ENCODE results near the gene GZMM.

Gene GZMM

DNA sequence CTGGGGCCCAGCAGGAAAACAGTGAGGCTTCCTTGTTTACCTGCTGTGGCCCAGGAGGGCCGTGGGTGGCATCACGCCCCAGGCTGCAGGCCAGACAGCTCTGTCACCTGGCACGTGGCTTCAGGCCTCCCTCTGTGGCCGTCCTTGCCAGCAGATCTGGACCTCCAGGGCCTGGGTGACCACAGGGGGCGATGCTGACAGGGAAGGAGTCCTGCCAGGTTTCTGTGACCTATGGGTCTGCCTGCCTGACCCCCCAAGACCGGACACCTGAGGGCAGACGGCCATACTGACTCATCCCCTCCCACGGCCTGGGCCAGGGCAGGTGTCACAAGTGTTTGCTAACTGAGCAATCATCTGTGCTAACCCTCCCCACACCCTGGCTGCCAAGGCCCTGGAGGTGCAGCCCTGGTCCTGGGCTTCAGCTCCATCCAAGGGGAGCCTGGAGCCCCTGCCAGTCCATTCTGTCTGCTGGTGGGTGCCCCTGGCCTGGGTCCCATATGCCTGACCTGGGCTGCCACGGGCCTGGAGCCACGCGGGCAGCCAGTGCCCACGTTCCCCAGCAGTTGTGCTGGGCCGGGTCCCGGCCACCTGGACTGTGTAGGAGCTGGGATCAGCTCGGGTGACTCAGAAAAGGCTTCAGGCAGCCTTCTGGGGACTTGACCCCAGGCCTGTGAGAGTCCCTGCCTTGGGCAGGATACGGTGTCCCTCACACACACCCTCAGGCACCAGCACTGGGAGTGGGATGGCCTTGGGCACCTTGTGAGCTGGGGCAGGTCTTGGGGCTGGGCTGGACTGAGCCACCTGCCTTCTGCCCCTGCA, 8.6 kb upstream of the GZMM start:
- DNase-seq: peak; percentile 41

DNA sequence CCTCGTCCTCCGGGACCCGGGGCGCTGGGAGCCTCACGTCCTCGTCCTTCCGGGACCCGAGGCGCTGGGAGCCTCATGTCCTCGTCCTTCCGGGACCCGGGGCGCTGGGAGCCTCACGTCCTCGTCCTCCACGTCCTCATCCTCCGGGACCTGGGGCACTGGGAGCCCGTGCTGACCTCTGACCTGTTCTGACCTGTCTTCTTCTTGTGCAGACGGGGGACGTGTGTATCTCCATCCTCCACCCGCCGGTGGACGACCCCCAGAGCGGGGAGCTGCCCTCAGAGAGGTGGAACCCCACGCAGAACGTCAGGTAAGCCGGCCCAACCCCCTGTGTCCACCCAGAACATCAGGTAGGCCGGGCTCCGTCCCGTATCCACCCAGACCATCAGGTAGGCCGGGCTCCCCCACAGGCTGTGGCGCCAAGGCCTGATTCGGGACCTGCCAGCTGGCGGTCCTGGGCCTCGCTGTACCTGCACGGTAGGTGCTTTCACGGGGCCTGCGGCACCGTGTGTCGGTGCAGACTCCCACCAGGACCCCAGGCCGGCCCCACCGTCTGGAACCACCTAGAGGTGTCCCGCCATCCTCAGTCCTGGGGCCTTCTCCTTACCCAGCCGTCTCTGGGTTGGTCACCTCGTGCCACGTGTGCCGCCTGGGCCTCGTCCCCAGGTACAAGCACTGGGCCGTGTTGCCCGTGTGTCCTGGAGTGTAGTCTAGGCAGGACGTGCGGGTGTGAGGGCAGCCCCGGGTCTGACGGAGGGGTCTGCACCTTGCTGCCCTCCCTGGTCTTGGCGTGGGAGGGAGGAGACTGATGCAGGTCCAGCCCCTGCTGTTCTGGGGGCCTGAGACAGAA, 7.6 kb upstream of the GZMM start:
- no peak for DNase-seq

DNA sequence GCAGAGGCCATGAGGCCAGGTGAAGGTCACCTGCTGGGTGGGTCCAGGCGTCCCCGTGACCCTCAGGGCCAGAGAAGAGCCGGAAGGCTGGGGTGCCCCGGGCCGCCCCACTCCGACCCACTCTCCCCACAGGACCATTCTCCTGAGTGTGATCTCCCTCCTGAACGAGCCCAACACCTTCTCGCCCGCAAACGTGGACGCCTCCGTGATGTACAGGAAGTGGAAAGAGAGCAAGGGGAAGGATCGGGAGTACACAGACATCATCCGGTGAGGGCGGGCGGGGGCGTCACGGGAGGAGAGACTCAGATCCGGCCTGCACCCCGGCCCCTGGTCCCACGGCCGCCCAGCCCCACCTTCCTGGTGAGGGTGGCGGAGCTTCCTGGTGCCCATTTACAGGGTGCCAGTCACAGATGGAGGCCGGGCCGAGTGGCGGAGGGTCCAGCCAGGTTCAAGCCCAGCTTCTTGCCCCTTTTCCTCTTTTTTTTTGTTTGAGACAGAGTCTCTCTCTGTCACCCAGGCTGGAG, 6.9 kb upstream of the GZMM start:
- no peak for DNase-seq

DNA sequence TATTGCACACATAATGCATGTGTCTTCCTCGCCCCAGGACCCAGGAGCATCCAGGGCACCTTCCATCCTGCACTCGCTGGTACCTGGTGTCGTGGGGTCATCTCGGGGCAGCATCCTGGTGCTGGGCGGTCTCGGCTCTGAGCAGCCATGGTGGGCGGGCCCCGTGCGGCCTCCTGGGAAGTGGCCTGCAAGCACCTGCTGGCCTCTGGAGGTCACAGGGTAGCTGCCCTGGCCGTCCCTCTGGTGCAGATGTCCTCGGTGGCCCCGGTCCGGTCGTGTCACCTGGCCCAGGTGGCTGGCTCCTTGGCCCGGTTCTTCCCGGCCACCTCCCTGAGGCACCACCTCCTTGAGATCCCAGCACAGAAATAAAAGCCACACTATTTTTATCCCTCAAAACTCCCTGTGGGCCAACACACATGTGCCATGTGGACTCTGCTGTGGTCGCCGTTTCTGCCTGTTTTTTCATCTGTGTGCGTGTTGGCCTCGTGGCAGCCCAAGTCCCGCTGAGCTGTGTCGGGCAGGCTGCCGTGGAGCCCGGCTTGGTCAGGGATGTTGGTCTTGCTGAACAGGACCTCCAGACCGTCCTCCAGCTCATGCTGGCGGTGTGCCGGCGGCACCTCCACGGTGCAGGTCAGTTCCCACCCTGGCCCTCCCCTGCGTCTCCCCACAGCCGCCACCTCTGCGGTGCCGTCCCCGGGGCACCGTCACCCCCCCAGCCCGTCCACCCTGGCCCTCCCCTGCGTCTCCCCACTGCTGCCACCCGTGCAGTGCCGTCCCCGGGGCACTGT, 5.0 kb upstream of the GZMM start:
- DNase-seq: no peak

DNA sequence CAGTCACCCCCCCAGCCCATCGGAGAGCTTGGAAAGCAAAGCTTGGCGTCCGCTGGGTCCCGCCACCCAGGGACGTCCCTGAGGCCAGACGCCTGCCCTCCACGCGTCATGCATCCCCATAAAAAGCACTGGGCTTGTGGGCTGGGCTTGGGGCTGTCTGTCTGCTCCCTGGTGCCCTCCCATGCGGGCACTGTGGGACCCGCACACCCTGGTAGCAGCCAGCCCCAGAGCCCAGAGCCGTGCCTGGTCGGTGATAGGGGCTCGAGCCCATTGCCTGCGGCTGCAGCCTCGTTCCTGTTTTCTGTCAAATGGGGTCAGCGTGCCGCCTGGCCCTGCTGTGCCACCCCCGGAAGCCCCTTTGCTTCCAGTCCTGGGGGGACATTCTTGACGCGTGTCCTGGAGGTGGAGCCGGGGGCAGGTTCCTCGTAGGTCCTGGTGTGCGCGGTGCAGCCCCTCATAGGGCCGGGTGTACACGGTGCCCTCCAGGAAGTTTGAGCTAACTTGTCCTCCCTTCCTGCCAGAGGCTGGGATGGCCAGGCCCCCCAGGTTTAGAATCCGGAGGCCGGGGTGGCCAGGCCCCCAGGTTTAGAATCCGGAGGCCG, 4.3 kb upstream of the GZMM start:
- DNase-seq: no peak

DNA sequence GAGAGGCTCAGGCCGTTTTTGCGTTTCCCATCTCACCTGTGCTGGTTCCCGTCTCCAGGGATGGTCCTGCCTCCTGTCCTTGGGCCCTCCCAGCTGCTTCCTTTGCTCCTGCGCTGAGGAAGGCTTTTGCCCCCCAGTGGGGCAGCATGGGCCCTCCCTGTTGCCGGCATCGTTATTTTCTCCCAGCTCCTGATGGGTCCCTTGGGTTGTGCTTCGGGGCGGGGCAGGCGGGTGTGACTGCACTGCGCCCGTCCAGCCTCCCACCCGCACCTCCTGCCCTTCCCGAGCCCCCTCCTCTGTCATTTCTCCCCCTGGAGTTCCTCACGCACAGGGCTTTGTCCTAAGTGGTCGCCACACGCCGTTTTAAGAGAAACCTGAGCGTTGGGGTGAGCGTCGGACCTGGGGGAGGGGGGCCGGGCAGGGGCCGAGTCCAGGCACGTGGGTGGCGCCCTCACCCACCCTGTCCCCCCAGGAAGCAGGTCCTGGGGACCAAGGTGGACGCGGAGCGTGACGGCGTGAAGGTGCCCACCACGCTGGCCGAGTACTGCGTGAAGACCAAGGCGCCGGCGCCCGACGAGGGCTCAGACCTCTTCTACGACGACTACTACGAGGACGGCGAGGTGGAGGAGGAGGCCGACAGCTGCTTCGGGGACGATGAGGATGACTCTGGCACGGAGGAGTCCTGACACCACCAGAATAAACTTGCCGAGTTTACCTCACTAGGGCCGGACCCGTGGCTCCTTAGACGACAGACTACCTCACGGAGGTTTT, 2.8 kb upstream of the GZMM start:
- no peak for DNase-seq

DNA sequence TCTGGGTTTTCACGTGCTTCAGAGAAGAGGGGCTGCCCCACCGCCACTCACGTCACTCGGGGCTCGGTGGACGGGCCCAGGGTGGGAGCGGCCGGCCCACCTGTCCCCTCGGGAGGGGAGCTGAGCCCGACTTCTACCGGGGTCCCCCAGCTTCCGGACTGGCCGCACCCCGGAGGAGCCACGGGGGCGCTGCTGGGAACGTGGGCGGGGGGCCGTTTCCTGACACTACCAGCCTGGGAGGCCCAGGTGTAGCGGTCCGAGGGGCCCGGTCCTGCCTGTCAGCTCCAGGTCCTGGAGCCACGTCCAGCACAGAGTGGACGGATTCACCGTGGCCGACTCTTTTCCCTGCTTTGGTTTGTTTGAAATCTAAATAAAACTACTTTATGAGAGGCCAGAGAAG, 2.2 kb upstream of the GZMM start:
- DNase-seq: no peak

DNA sequence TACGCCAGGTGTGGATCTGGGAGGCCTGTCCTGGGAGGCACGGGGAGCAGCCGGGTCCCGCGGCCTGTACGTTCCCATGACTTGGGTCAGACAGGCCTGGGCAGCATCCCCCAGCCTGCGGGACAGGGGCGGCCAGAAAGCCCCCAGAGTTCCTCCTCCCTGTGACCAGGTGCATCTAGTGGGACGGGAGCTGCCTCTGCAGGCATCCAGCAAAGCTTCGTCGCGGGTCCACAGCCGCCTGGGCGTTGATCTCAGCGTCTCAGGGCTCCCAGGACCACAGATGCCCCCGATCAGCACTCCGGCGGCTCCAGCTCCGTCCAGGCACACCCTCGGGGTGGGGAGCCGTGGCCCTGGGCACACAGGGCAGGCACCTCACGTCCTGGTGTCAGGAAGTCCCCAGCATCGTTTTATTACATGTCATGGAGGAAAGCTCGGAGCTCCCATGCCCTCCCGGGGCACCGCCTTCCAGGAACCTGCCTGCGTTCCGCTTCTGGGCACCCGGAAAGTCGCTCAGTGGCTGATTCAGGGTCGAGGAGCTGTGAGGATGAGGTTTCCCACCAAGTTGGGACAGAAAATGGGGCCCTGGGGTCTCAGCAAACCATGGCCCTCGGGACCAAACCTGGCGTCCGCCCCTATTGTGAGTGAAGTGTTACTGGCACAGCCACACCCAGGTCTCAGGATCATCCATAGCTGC, 1.5 kb upstream of the GZMM start:
- DNase-seq: no peak

DNA sequence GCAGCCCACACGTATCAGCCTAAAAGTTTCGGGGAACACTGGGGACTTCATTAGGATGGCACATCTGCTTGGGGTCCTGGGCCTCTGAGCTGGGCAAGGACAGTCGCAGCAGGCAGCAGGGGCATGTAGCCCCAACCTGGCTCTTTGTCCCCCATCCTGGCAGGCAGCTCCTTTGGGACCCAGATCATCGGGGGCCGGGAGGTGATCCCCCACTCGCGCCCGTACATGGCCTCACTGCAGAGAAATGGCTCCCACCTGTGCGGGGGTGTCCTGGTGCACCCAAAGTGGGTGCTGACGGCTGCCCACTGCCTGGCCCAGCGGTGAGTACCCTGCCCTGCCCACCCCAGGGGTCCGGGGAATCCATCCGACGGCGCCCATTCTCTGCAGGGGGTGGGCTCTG, 3.3 kb downstream of the GZMM start:
- DNase-seq: no peak

DNA sequence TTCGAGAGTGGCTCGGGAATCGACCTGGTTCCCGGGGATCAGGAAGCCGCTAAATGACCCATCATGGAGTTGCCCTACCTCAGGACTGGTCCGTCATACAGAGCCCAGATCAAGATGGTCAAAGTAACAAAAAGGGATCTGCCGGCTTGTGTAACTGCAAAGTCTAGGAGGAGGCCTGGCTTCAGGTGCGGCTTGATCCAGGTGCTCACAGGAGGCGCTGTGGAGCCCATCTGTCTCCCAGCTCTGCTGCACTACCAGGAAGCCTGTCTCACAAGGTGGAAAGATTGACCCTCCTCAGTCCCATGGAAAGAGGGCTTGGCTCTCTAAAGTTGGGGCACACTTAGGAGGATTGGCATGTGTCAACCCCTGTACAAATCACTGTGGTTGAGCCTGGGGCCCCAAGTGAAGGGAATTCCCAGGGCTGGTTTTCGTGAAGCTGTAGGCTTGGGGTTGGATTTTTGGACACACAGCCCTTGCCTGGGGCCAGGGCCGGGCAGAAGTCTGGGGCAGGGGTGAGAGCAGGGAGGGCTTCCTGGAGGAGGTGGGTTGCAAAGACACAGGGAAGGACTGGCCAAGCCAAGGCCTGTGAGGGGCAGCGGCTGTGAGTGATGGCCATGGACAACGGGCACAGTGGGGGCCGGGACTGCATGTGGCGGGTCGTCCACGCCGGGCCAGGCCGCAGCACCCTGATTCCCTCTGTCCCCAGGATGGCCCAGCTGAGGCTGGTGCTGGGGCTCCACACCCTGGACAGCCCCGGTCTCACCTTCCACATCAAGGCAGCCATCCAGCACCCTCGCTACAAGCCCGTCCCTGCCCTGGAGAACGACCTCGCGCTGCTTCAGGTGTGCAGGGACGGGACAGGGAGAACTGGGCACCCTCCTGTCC, 4.2 kb downstream of the GZMM start:
- no peak for DNase-seq

DNA sequence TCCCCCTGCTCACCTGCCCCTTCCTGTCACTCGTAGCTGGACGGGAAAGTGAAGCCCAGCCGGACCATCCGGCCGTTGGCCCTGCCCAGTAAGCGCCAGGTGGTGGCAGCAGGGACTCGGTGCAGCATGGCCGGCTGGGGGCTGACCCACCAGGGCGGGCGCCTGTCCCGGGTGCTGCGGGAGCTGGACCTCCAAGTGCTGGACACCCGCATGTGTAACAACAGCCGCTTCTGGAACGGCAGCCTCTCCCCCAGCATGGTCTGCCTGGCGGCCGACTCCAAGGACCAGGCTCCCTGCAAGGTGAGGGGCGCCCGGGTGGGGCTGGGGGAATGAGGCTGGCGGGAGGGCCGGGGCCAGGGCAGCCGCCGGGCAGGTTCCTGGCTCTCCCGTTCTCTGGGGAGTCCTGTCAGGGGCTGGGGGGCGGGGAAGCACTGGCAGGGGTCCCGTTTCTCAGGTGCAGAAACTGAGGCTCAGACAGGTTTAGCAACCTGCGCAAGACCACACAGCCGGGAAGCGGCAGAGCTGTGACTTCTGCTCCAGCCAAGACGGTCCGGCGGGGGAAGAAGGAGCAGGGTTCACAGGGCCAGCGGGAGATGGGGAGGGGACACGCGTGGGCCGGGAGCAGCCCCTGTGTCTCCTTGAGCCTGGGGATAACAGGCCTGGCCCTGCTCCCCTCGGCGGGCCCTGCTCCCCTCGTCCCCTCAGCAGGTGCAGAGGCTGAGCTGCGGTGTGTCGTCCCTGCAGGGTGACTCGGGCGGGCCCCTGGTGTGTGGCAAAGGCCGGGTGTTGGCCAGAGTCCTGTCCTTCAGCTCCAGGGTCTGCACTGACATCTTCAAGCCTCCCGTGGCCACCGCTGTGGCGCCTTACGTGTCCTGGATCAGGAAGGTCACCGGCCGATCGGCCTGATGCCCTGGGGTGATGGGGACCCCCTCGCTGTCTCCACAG, 5.3 kb downstream of the GZMM start:
- DNase-seq: no peak

DNA sequence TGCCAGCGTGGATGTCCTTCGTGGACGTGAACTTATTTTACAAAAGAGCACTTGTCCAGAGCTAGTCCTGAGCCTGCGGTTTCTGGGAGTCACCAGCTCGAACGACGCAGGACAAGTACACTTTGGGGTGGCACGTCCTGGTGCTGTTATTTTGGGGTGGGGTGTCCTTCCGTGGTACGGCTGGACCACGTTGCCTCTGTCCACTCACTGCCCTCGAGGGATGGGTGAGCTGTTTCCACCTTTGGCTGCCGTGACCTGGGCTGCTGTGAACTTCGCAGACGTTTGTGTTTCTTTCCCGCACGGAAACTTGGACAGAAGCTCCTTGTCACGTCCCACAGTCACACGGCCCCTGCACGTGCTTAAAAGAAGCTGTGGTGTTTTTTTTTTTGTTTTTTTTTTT, 11.0 kb downstream of the GZMM start:
- no peak for DNase-seq

DNA sequence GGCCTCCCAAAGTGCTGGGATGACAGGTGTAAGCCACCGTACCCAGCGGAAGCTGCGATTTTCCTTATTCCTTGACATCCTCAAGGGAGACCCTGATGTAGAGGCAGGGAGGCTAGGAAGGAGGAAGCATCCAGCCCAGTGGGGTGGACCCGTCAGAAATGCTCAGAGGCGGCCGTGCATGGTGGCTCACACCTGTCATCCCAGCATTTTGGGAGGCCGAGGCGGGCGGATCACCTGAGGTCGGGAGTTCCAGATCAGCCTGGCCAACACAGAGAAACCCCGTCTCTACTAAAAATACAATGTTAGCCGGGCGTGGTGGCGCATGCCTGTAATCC, 11.6 kb downstream of the GZMM start:
- DNase-seq: no peak

DNA sequence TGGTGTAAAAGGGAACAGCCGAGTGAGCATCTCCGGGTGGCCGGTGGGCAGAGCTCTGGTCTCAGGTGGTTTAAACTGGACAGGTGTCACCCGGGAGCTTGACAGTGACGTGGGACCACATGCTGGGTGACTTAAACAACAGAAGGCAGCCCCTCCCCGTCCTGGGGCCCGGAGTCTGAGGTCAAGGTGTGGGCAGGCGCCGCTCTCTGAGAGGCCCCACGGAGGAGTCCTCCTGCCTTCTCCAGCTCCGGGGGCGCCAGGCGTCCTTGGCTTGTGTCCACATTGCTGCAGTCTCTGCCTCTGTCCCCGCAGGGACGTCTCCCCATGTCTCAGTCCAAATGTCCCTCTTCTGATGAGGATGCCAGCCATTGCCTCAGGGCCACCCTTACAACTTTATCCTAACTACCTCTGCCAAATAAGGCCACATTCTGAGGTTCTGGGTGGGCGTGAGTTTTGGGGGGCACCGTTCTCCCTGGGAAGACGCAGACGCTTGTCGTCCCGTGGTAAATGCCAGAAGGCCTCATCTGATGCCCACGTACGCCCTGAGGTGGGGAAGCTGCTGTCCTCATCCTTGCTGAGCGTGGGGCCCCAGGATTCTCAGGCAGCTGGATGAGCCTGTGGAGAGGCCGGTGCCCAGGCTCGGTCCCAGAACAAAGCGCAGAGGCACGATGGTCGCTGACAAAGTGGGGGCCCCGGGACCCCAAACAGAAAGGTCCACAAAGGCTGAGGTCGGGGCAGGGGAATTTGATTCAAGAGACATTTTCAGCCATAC, 12.9 kb downstream of the GZMM start:
- no peak for DNase-seq

DNA sequence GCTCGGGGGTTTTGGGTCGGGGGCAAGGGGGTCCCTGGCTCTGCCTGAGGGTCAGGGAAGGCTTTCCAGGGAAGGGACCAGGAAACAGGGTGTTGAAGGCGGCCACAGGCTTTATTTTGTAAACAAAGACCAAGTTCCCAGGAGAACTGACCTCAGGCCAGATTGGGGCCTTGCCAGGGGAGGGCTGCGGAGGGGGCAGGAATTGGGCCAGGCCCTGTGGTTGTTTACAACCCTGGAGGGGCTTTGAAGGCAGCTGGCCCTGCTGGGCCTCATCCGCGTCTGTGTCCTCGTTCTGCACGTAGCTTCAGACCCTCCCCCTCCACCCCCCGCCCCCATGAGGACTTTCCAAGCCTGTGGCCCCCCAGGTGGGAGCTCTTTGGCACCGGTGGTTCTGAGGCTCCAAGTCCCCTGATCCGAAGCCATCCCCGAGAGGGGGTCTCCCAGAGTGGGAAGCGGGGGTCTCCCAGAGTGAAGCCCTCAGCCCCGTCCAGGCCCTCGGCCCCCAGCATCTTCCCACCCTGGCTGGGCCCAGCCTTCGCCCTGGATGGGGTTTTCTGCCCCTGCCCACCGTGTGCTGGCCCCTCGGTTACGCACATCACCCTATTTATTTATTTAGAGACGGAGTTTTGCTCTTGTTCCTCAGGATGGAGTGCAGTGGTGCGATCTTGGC, 15.1 kb downstream of the GZMM start:
- no peak for DNase-seq

DNA sequence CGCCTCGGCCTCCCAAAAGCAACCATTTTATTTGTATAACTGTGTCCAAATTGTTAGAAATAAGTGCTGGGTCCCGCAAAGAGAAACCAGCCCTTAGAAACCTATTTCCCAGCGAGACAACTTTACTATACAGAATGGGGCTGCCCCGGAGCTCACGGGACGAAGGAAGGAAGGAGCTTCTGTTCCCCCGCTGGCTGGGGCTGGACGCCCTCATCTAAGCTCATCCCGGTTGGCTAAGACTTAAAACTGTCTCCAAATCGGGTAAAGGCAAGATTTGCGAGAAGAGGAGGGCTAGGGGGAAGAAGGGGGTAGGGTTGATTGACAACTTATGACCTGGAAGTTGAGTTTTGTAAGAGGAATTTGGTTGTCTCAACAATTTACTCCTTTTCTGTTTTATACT, 16.3 kb downstream of the GZMM start:
- no peak for DNase-seq

DNA sequence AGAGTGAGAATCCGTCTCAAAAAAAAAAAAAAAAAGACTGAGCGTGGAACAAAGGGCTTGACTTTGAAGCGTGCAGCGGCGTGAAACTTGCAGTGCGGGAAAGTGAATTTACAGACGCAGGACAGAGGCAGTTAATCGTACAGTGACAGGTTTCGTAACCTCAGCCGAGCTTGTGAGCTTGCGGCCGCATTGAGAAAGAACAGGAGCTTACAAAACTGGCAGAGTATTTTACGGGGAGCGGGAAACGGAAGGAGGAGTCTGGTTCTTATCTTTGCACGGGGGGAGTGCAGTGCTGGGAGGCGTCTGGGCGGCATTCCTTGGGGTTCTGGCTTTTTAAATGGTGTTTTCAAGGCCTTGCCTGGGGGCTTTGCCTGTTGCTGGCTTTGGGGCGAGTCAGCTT, 22.6 kb downstream of the GZMM start:
- DNase-seq: no peak

DNA sequence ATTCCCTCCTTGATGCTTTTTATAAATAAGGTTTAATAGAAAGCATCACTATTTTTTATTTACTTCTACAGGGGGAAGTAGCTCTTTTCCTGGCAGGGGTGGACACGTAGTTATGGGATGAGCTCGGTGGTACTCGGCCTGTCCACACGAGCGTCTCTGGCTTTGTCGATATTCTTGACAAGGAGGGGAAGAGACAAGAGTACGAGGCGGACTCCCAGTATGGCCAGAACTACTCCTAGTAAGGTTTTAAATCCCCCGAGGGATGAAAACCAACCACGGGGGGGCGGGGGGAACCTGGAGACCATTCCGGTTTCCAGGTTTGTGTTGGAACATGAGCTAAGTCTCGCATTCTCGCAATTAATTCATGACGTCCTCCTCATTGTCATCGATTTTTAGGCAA, 23.0 kb downstream of the GZMM start:
- DNase-seq: no peak
